HG03103 (cell line): ENCODE data around the gene TAL2.
"Not testable (repeated sequence)": the region's sequence is repeated elsewhere in the genome, so short reads cannot be mapped to it uniquely, and the experiment has no call there.

Experiments used
- ATAC-seq: cut with Tn5 transposase; IDR thresholded peaks from one replicate; pipeline ENCODE4 v1.9.1; 2021; ENCODE audit warnings: low read depth; ENCODE audit not compliant: unreplicated experiment

TAL2 gene

GRCh38 chr9:105703638-105704037, 41.4 kb downstream of the TAL2 start:
- not testable (repeated sequence) for ATAC-seq

- no peak for ATAC-seq
These were observed 43.9 kb downstream of the TAL2 start for GRCh38 chr9:105706156-105706555.

GRCh38 chr9:105708405-105708804, 46.1 kb downstream of the TAL2 start:
- ATAC-seq = no peak

GRCh38 chr9:105710638-105711037, 48.4 kb downstream of the TAL2 start:
- no peak for ATAC-seq

GRCh38 chr9:105711867-105712266, 49.6 kb downstream of the TAL2 start:
- no peak for ATAC-seq

- no peak for ATAC-seq
These were observed 50.0 kb downstream of the TAL2 start for GRCh38 chr9:105712297-105712696.
